ENCODE measurements around the gene VPS16.

VPS16 gene

GRCh38 chr20:2840138-2840966, at the start of gene VPS16, which contains the start of gene PCED1A:
TSS of gene VPS16 (plus strand) at chr20:2840745. CDS start at chr20:2840775, 30 bp downstream.
TSS of gene PCED1A (minus strand) at chr20:2840655. CDS start at chr20:2839912, 743 bp downstream.
- H3K27me3 Mint-ChIP-seq, result no peaks in the 10 kb centered on the region
- peaks cover 8% of the 10 kb centered on the region for H3K36me3 Mint-ChIP-seq
- peaks cover 47% of the 10 kb centered on the region for H3K4me1 Mint-ChIP-seq (ENCODE audit: low read depth)
- peak within 1 kb of the TSS; percentile 95 for H3K27ac Mint-ChIP-seq
- peak within 1 kb of the TSS; percentile 94 for H3K4me3 Mint-ChIP-seq
- H3K9me3 Mint-ChIP-seq (ENCODE audit: low read depth), result no peaks in the 10 kb centered on the region

- H3K4me3 Mint-ChIP-seq, result no peak overlapping the region
- peaks cover 2% of the 10 kb centered on the region for H3K4me1 Mint-ChIP-seq (ENCODE audit: low read depth)
- no peak overlapping the region for H3K27ac Mint-ChIP-seq
- peaks cover 17% of the 10 kb centered on the region for H3K27me3 Mint-ChIP-seq
- no peaks in the 10 kb centered on the region for H3K9me3 Mint-ChIP-seq (ENCODE audit: low read depth)
- H3K36me3 Mint-ChIP-seq, result peaks cover 2% of the 10 kb centered on the region
These were observed 47.1 kb upstream of the VPS16 start for GRCh38 chr20:2793471-2793870.

- H3K9me3 Mint-ChIP-seq (ENCODE audit: low read depth), result no peaks in the 10 kb centered on the region
- H3K4me3 Mint-ChIP-seq, result no peak overlapping the region
- H3K27me3 Mint-ChIP-seq, result peaks cover 23% of the 10 kb centered on the region
- H3K4me1 Mint-ChIP-seq (ENCODE audit: low read depth), result peaks cover 6% of the 10 kb centered on the region
- H3K36me3 Mint-ChIP-seq, result peaks cover 2% of the 10 kb centered on the region
- no peak overlapping the region for H3K27ac Mint-ChIP-seq
These were observed 46.3 kb upstream of the VPS16 start for GRCh38 chr20:2794202-2794748.

GRCh38 chr20:2794866-2795447, 45.6 kb upstream of the VPS16 start:
- no peak overlapping the region for H3K27ac Mint-ChIP-seq
- H3K36me3 Mint-ChIP-seq, result peaks cover 5% of the 10 kb centered on the region
- peaks cover 26% of the 10 kb centered on the region for H3K27me3 Mint-ChIP-seq
- H3K9me3 Mint-ChIP-seq (ENCODE audit: low read depth), result no peaks in the 10 kb centered on the region
- peaks cover 13% of the 10 kb centered on the region for H3K4me1 Mint-ChIP-seq (ENCODE audit: low read depth)
- H3K4me3 Mint-ChIP-seq, result no peak overlapping the region

GRCh38 chr20:2795451-2795850, 45.1 kb upstream of the VPS16 start:
- Mint-ChIP-seq H3K4me1 (ENCODE audit: low read depth) (peaks cover 15% of the 10 kb centered on the region), H3K9me3 (ENCODE audit: low read depth) (no peaks in the 10 kb centered on the region), H3K4me3 (no peak overlapping the region), H3K36me3 (peaks cover 6% of the 10 kb centered on the region), H3K27ac (no peak overlapping the region), H3K27me3 (peaks cover 27% of the 10 kb centered on the region)

- no peaks in the 10 kb centered on the region for H3K9me3 Mint-ChIP-seq (ENCODE audit: low read depth)
- H3K36me3 Mint-ChIP-seq, result peaks cover 6% of the 10 kb centered on the region
- no peak overlapping the region for H3K4me3 Mint-ChIP-seq
- H3K27me3 Mint-ChIP-seq, result peaks cover 27% of the 10 kb centered on the region
- H3K27ac Mint-ChIP-seq, result no peak overlapping the region
- H3K4me1 Mint-ChIP-seq (ENCODE audit: low read depth), result peaks cover 20% of the 10 kb centered on the region
These were observed 44.4 kb upstream of the VPS16 start for GRCh38 chr20:2796011-2796660.

GRCh38 chr20:2797136-2797983, 43.2 kb upstream of the VPS16 start:
- no peaks in the 10 kb centered on the region for H3K9me3 Mint-ChIP-seq (ENCODE audit: low read depth)
- peaks cover 24% of the 10 kb centered on the region for H3K27me3 Mint-ChIP-seq
- H3K4me1 Mint-ChIP-seq (ENCODE audit: low read depth), result peaks cover 23% of the 10 kb centered on the region
- no peak overlapping the region for H3K27ac Mint-ChIP-seq
- no peak overlapping the region for H3K4me3 Mint-ChIP-seq
- H3K36me3 Mint-ChIP-seq, result peaks cover 6% of the 10 kb centered on the region

- H3K4me1 Mint-ChIP-seq (ENCODE audit: low read depth), result peaks cover 23% of the 10 kb centered on the region
- H3K27me3 Mint-ChIP-seq, result peaks cover 27% of the 10 kb centered on the region
- peaks cover 5% of the 10 kb centered on the region for H3K36me3 Mint-ChIP-seq
- H3K9me3 Mint-ChIP-seq (ENCODE audit: low read depth), result no peaks in the 10 kb centered on the region
- no peak overlapping the region for H3K4me3 Mint-ChIP-seq
- no peak overlapping the region for H3K27ac Mint-ChIP-seq
These were observed 42.3 kb upstream of the VPS16 start for GRCh38 chr20:2798095-2798805.

GRCh38 chr20:2798814-2799213, 41.7 kb upstream of the VPS16 start:
- H3K4me3 Mint-ChIP-seq, result peak overlapping the region; percentile 97
- H3K36me3 Mint-ChIP-seq, result peaks cover 4% of the 10 kb centered on the region
- peaks cover 25% of the 10 kb centered on the region for H3K27me3 Mint-ChIP-seq
- H3K4me1 Mint-ChIP-seq (ENCODE audit: low read depth), result peaks cover 23% of the 10 kb centered on the region
- H3K9me3 Mint-ChIP-seq (ENCODE audit: low read depth), result no peaks in the 10 kb centered on the region
- no peak overlapping the region for H3K27ac Mint-ChIP-seq

- Mint-ChIP-seq H3K4me3 (peak overlapping the region; percentile 97), H3K27me3 (peaks cover 28% of the 10 kb centered on the region), H3K27ac (no peak overlapping the region), H3K36me3 (peaks cover 4% of the 10 kb centered on the region), H3K9me3 (ENCODE audit: low read depth) (no peaks in the 10 kb centered on the region), H3K4me1 (ENCODE audit: low read depth) (peaks cover 23% of the 10 kb centered on the region)
These were observed 41.3 kb upstream of the VPS16 start for GRCh38 chr20:2799271-2799670.

GRCh38 chr20:2799688-2800520, 40.6 kb upstream of the VPS16 start:
- Mint-ChIP-seq H3K27me3 (peaks cover 31% of the 10 kb centered on the region), H3K27ac (peak overlapping the region; percentile 68), H3K4me1 (ENCODE audit: low read depth) (peaks cover 23% of the 10 kb centered on the region), H3K36me3 (peaks cover 4% of the 10 kb centered on the region), H3K9me3 (ENCODE audit: low read depth) (no peaks in the 10 kb centered on the region), H3K4me3 (peak overlapping the region; percentile 97)

- peaks cover 31% of the 10 kb centered on the region for H3K27me3 Mint-ChIP-seq
- no peaks in the 10 kb centered on the region for H3K9me3 Mint-ChIP-seq (ENCODE audit: low read depth)
- peak within 1 kb of the TSS; percentile 68 for H3K27ac Mint-ChIP-seq
- peaks cover 23% of the 10 kb centered on the region for H3K4me1 Mint-ChIP-seq (ENCODE audit: low read depth)
- H3K36me3 Mint-ChIP-seq, result peaks cover 4% of the 10 kb centered on the region
- H3K4me3 Mint-ChIP-seq, result peak within 1 kb of the TSS; percentile 97
These were observed 39.8 kb upstream of the VPS16 start, which contains the start of gene CPXM1 for GRCh38 chr20:2800521-2801285. TSS of gene CPXM1 (minus strand) at chr20:2800627. CDS start at chr20:2800572, 55 bp downstream.
